AG04450 (cell line): ENCODE data around the gene SLC25A10. TPM values are rescaled to one million over a fixed set of nuclear protein-coding genes. Genes with fewer than 3 reads are reported as not detected.

ENCODE experiments used
- CTCF ChIA-PET: fragments of 300-600, 350-600 bp; formaldehyde crosslinking; extraction: SDS; loops from one replicate; lab custom pipeline; 2022; ENCODE audit warnings: antibody characterized with exemption, inconsistent platforms; lab: Charles Lee
- POLR2A ChIA-PET: fragments of 350-600 bp; formaldehyde crosslinking; extraction: SDS; loops from one replicate; lab custom pipeline; 2021; ENCODE audit warnings: antibody characterized with exemption, inconsistent platforms; lab: Yijun Ruan, JAX
- DNase-seq: peaks from one replicate; pipeline ENCODE4 v3.0.0-alpha.2; 2011; ENCODE audit warnings: low read depth, low spot score
- H3K27ac ChIP-seq: one replicate; pipeline ENCODE4 v1.5.1; 2012; ENCODE audit warnings: low read depth, low read length, control low read depth
- H3K27me3 ChIP-seq: one replicate; pipeline ENCODE4 v1.6.0; 2012; ENCODE audit warnings: low read length; ENCODE audit not compliant: control insufficient read depth, insufficient read depth
- H3K4me3 ChIP-seq: 2 replicates; pipeline ENCODE4 v1.5.1; 2011; ENCODE audit warnings: mild to moderate bottlenecking, low read depth, low read length, control low read depth
- H3K9me3 ChIP-seq: 2 replicates; pipeline ENCODE4 v1.5.1; 2012; ENCODE audit warnings: low read length; ENCODE audit not compliant: control insufficient read depth, insufficient read depth
- CTCF ChIP-seq: IDR thresholded peaks from 2 replicates; pipeline ENCODE4 v1.5.1; 2011; ENCODE audit warnings: low read depth, low read length, control low read depth, inconsistent platforms
- polyA plus RNA-seq: library from polyadenylated mRNA; depleted of rRNA; stranded (reverse); fragments of >200 nt; gene quantifications from 2 replicates; pipeline ENCODE4 v1.2.3, GENCODE V29; 2011

Gene SLC25A10
- polyA plus RNA-seq, 1 experiment: 3.3 TPM

GRCh38 chr17:81666342-81667191 is 45.5 kb upstream of the SLC25A10 start, which contains the start of the genes CCDC137 and OXLD1:
Gene CCDC137 (plus strand): TSS chr17:81666737. CDS start chr17:81666767, 30 bp downstream.
Gene OXLD1 (minus strand): TSS chr17:81666605. CDS start chr17:81666577, 28 bp downstream.
- peak; percentile 91 for DNase-seq
- no peaks in the 10 kb centered on the region; the same call in 1 of the 2 replicates for H3K9me3 ChIP-seq
- peak within 1 kb of the TSS; percentile 85 for H3K4me3 ChIP-seq
- ChIA-PET CTCF (interaction anchor here (1.0 kb wide), 1 partner anchor 9 kb away, joined by 4 read pairs; no protein-coding TSS in a partner anchor), POLR2A (interaction anchor here (0.8 to 1.8 kb wide), 7 partner anchors 9 to 36 kb away, joined by 3 to 7 read pairs (median 4); partner anchors contain the start of genes ARL16, HGS and MRPL12)
- H3K27me3 ChIP-seq: no peaks in the 10 kb centered on the region
- peak within 1 kb of the TSS; percentile 61 for H3K27ac ChIP-seq
- no peak for TF ChIP-seq CTCF

GRCh38 chr17:81667754-81668153 is 44.3 kb upstream of the SLC25A10 start:
- DNase-seq: no peak
- TF ChIP-seq CTCF: no peak
- ChIA-PET CTCF (no interaction called here), POLR2A (interaction anchor here (0.6 to 0.7 kb wide), 2 partner anchors 17 to 259 kb away, joined by 5 to 7 read pairs; no protein-coding TSS in a partner anchor)
- H3K4me3 ChIP-seq: no peak overlapping the region
- no peaks in the 10 kb centered on the region for H3K27me3 ChIP-seq
- no peak overlapping the region for H3K27ac ChIP-seq
- no peaks in the 10 kb centered on the region; the same call in 1 of the 2 replicates for H3K9me3 ChIP-seq

- H3K27me3 ChIP-seq: no peaks in the 10 kb centered on the region
- no peak for TF ChIP-seq CTCF
- no peak overlapping the region for H3K27ac ChIP-seq
- no peak for DNase-seq
- no peak overlapping the region for H3K4me3 ChIP-seq
- ChIA-PET CTCF (interaction anchor here (0.7 kb wide), 1 partner anchor 66 kb away, joined by 4 read pairs; no protein-coding TSS in a partner anchor), POLR2A (no interaction called here)
- H3K9me3 ChIP-seq: no peaks in the 10 kb centered on the region; the same call in 1 of the 2 replicates
These were observed 39.6 kb upstream of the SLC25A10 start for GRCh38 chr17:81672504-81672903.

GRCh38 chr17:81672954-81673353 is 39.1 kb upstream of the SLC25A10 start:
- ChIA-PET POLR2A (no interaction called here), CTCF (interaction anchor here (0.7 kb wide), 1 partner anchor 66 kb away, joined by 4 read pairs; no protein-coding TSS in a partner anchor)
- Histone ChIP-seq H3K9me3 (no peaks in the 10 kb centered on the region; the same call in 1 of the 2 replicates), H3K27ac (no peak overlapping the region), H3K4me3 (no peak overlapping the region), H3K27me3 (no peaks in the 10 kb centered on the region)
- DNase-seq: no peak
- no peak for TF ChIP-seq CTCF
